ENCODE measurements around the gene HCN2.

- TF ChIP-seq CTCF (IDR thresholded peaks at IDR 0.05; ENCODE audit: insufficient read depth, low read depth, low read length) (no peak), EZH2 (IDR thresholded peaks at IDR 0.05; ENCODE audit: insufficient read depth, low read length) (no peak)
These were observed 32.9 kb upstream of the HCN2 start for GRCh38 chr19:556611-557382.
